SK-N-SH treated with all-trans-retinoic acid at 6 μM for 48 hours (cell line): Measurements from ENCODE around the gene AKAP13.

ENCODE experiments used
- ATAC-seq: fragments of 200-7000 bp; cut with Tn5 transposase; 3 replicates; pipeline ENCODE4 v1.9.1; 2020; ENCODE audit warnings: mild to moderate bottlenecking, moderate library complexity
- ARNTL ChIP-seq: fragments of 450-650 bp; formaldehyde crosslinking; IDR thresholded peaks from 2 replicates; pipeline ENCODE4 v1.5.0; 2020; ENCODE audit warnings: low read depth, mild to moderate bottlenecking, moderate library complexity, borderline replicate concordance
- BACH2 ChIP-seq: fragments of 250-450 bp; sonication (Bioruptor Pico); IDR thresholded peaks from 2 replicates; pipeline ENCODE4 v1.9.0; 2021; ENCODE audit warnings: mild to moderate bottlenecking, borderline replicate concordance
- CSDC2 ChIP-seq: fragments of 250-450 bp; sonication (Bioruptor Pico); IDR thresholded peaks from 2 replicates; pipeline ENCODE4 v1.5.0; 2020; ENCODE audit warnings: mild to moderate bottlenecking, moderate library complexity
- ESRRG ChIP-seq: fragments of 250-450 bp; sonication (Bioruptor Pico); IDR thresholded peaks from 2 replicates; pipeline ENCODE4 v1.6.1; 2021; ENCODE audit warnings: mild to moderate bottlenecking
- GLIS3 ChIP-seq: fragments of 250-450 bp; sonication (Bioruptor Pico); IDR thresholded peaks from 2 replicates; pipeline ENCODE4 v1.5.0; 2020; ENCODE audit warnings: mild to moderate bottlenecking, moderate library complexity
- ISL1 ChIP-seq: fragments of 250-450 bp; sonication (Bioruptor Pico); IDR thresholded peaks from 2 replicates; pipeline ENCODE4 v2.1.2; 2022; ENCODE audit warnings: mild to moderate bottlenecking, moderate library complexity
- OSR1 ChIP-seq: fragments of 250-450 bp; sonication (Bioruptor Pico); IDR thresholded peaks from 2 replicates; pipeline ENCODE4 v1.8.0; 2022; ENCODE audit warnings: moderate library complexity, mild to moderate bottlenecking, inconsistent platforms
- RARB ChIP-seq: fragments of 250-450 bp; sonication (Bioruptor Pico); IDR thresholded peaks from 2 replicates; pipeline ENCODE4 v1.8.0; 2021; ENCODE audit warnings: mild to moderate bottlenecking, moderate library complexity
- TCF4 ChIP-seq: fragments of 250-450 bp; sonication (Bioruptor Pico); IDR thresholded peaks from 2 replicates; pipeline ENCODE4 v1.8.0; 2021; ENCODE audit warnings: mild to moderate bottlenecking, moderate library complexity, borderline replicate concordance
- TOX ChIP-seq: fragments of 250-450 bp; sonication (Bioruptor Pico); IDR thresholded peaks from 2 replicates; pipeline ENCODE4 v1.8.0; 2021; ENCODE audit warnings: mild to moderate bottlenecking, moderate library complexity, borderline replicate concordance
- ZC3H10 ChIP-seq: fragments of 250-450 bp; sonication (Bioruptor Pico); IDR thresholded peaks from 2 replicates; pipeline ENCODE4 v1.5.1; 2021; ENCODE audit warnings: mild to moderate bottlenecking, moderate library complexity
- ZFP3 ChIP-seq: fragments of 250-450 bp; sonication (Bioruptor Pico); IDR thresholded peaks from 2 replicates; pipeline ENCODE4 v1.5.0; 2020; ENCODE audit warnings: mild to moderate bottlenecking, moderate library complexity
- ZFP30 ChIP-seq: fragments of 450-650 bp; formaldehyde crosslinking; IDR thresholded peaks from 2 replicates; pipeline ENCODE4 v1.5.0; 2022; ENCODE audit warnings: mild to moderate bottlenecking, moderate library complexity
- ZNF70 ChIP-seq: fragments of 450-650 bp; formaldehyde crosslinking; IDR thresholded peaks from 2 replicates; pipeline ENCODE4 v1.5.0; 2020; ENCODE audit warnings: mild to moderate bottlenecking, moderate library complexity
- ZNF8 ChIP-seq: fragments of 450-650 bp; formaldehyde crosslinking; IDR thresholded peaks from 2 replicates; pipeline ENCODE4 v1.5.0; 2020; ENCODE audit warnings: mild to moderate bottlenecking, moderate library complexity
- TF ChIP-seq, protein P1 (sequence below): fragments of 250-450 bp; sonication (Bioruptor Pico); IDR thresholded peaks from 2 replicates; pipeline ENCODE4 v1.5.1; 2020; ENCODE audit warnings: low read depth, mild to moderate bottlenecking, moderate library complexity
- TF ChIP-seq, protein P2 (sequence below): fragments of 250-450 bp; sonication (Bioruptor Pico); IDR thresholded peaks from 2 replicates; pipeline ENCODE4 v1.5.1; 2021; ENCODE audit warnings: mild to moderate bottlenecking, moderate library complexity
- TF ChIP-seq, protein P3 (sequence below): fragments of 250-450 bp; sonication (Bioruptor Pico); IDR thresholded peaks from 2 replicates; pipeline ENCODE4 v1.8.0; 2021; ENCODE audit warnings: low read depth, mild to moderate bottlenecking, moderate library complexity, borderline replicate concordance
- TF ChIP-seq, protein P4 (sequence below): fragments of 250-450 bp; sonication (Bioruptor Pico); IDR thresholded peaks from 2 replicates; pipeline ENCODE4 v1.5.0; 2020; ENCODE audit warnings: mild to moderate bottlenecking, moderate library complexity
- TF ChIP-seq, protein P5 (sequence below): fragments of 250-450 bp; sonication (Bioruptor Pico); IDR thresholded peaks from 2 replicates; pipeline ENCODE4 v1.8.0; 2020; ENCODE audit warnings: mild to moderate bottlenecking, moderate library complexity, borderline replicate concordance

AKAP13 gene

DNA sequence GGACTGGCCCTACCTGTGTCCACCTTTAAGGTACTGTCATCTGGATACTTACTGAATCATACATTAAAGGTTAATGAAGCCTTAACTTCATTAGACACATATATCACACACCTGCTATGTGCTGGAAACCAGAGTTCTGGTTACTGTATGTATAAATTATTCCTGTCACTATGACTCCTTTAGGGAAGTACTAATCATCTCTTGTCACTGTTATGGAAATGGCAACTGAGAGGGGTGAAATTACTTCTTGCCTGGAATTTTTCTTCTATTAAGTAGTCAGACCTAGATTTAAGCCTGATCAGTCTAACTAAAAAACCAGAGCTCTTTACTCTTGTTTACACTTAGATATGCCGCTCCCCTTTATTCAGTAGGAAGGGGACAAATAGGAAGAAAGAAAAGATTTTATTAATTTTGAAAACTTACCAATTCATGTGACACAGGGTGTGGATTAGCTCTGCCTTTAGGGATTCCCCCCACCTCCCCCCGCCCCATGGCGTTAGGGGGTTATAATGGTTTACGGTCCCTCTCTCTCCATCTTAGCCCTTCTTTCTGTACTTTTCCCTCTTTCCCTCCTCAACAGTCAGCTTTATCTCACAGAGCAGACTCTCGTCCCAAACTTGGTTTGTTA is 261.8 kb downstream of the AKAP13 start:
- TF ChIP-seq GLIS3 = no peak
- no peak for TF ChIP-seq OSR1 (CRISPR knock-in tag)
- no peak for TF ChIP-seq CSDC2 (CRISPR knock-in tag)
- TF ChIP-seq, protein P1, sequence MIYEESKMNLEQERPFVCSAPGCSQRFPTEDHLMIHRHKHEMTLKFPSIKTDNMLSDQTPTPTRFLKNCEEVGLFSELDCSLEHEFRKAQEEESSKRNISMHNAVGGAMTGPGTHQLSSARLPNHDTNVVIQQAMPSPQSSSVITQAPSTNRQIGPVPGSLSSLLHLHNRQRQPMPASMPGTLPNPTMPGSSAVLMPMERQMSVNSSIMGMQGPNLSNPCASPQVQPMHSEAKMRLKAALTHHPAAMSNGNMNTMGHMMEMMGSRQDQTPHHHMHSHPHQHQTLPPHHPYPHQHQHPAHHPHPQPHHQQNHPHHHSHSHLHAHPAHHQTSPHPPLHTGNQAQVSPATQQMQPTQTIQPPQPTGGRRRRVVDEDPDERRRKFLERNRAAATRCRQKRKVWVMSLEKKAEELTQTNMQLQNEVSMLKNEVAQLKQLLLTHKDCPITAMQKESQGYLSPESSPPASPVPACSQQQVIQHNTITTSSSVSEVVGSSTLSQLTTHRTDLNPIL (CRISPR knock-in tag) = no peak
- no peak for TF ChIP-seq ZNF8 (CRISPR knock-in tag)
- TF ChIP-seq TCF4 = no peak
- TF ChIP-seq ZFP3 (CRISPR knock-in tag) = no peak
- TF ChIP-seq ZC3H10 (CRISPR knock-in tag) = no peak
- TF ChIP-seq ARNTL (CRISPR knock-in tag) = no peak
- no peak for TF ChIP-seq ESRRG (CRISPR knock-in tag)
- TF ChIP-seq, protein P2, sequence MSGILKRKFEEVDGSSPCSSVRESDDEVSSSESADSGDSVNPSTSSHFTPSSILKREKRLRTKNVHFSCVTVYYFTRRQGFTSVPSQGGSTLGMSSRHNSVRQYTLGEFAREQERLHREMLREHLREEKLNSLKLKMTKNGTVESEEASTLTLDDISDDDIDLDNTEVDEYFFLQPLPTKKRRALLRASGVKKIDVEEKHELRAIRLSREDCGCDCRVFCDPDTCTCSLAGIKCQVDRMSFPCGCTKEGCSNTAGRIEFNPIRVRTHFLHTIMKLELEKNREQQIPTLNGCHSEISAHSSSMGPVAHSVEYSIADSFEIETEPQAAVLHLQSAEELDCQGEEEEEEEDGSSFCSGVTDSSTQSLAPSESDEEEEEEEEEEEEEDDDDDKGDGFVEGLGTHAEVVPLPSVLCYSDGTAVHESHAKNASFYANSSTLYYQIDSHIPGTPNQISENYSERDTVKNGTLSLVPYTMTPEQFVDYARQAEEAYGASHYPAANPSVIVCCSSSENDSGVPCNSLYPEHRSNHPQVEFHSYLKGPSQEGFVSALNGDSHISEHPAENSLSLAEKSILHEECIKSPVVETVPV (CRISPR knock-in tag) = no peak
- no peak for TF ChIP-seq ZFP30 (CRISPR knock-in tag)
- no peak for TF ChIP-seq ISL1 (CRISPR knock-in tag)
- no peak for TF ChIP-seq ZNF70 (CRISPR knock-in tag)
- TF ChIP-seq, protein P3, sequence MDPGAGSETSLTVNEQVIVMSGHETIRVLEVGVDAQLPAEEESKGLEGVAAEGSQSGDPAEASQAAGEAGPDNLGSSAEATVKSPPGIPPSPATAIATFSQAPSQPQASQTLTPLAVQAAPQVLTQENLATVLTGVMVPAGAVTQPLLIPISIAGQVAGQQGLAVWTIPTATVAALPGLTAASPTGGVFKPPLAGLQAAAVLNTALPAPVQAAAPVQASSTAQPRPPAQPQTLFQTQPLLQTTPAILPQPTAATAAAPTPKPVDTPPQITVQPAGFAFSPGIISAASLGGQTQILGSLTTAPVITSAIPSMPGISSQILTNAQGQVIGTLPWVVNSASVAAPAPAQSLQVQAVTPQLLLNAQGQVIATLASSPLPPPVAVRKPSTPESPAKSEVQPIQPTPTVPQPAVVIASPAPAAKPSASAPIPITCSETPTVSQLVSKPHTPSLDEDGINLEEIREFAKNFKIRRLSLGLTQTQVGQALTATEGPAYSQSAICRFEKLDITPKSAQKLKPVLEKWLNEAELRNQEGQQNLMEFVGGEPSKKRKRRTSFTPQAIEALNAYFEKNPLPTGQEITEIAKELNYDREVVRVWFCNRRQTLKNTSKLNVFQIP (CRISPR knock-in tag) = no peak
- TF ChIP-seq, protein P4, sequence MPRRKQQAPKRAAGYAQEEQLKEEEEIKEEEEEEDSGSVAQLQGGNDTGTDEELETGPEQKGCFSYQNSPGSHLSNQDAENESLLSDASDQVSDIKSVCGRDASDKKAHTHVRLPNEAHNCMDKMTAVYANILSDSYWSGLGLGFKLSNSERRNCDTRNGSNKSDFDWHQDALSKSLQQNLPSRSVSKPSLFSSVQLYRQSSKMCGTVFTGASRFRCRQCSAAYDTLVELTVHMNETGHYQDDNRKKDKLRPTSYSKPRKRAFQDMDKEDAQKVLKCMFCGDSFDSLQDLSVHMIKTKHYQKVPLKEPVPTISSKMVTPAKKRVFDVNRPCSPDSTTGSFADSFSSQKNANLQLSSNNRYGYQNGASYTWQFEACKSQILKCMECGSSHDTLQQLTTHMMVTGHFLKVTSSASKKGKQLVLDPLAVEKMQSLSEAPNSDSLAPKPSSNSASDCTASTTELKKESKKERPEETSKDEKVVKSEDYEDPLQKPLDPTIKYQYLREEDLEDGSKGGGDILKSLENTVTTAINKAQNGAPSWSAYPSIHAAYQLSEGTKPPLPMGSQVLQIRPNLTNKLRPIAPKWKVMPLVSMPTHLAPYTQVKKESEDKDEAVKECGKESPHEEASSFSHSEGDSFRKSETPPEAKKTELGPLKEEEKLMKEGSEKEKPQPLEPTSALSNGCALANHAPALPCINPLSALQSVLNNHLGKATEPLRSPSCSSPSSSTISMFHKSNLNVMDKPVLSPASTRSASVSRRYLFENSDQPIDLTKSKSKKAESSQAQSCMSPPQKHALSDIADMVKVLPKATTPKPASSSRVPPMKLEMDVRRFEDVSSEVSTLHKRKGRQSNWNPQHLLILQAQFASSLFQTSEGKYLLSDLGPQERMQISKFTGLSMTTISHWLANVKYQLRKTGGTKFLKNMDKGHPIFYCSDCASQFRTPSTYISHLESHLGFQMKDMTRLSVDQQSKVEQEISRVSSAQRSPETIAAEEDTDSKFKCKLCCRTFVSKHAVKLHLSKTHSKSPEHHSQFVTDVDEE = no peak
- no peak for TF ChIP-seq BACH2 (CRISPR knock-in tag)
- no peak for ATAC-seq

DNA sequence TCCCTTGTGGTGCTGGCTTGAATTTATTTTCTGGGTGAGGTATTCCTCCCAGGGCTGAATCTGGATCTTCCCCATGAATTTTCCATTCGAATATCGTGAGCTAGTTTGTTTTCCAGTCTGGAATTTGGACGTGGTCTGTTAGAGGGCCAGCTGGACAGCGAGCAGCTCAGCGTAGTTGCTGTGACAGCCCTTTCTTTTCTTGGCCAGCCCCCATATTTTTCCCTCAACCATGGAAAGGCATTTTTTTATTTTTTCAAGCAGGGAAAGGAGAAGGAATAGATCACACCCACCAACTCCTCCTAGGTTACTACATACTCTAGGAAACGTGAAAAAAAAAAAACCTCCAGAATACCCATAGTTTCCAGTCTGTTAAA is 262.3 kb downstream of the AKAP13 start:
- TF ChIP-seq ZNF8 (CRISPR knock-in tag) (no peak), OSR1 (CRISPR knock-in tag) (no peak), ZC3H10 (CRISPR knock-in tag) (no peak), RARB (no peak), CSDC2 (CRISPR knock-in tag) (no peak), TOX (CRISPR knock-in tag) (no peak)
- TF ChIP-seq, protein P3 (CRISPR knock-in tag) = no peak
- TF ChIP-seq, protein P5, sequence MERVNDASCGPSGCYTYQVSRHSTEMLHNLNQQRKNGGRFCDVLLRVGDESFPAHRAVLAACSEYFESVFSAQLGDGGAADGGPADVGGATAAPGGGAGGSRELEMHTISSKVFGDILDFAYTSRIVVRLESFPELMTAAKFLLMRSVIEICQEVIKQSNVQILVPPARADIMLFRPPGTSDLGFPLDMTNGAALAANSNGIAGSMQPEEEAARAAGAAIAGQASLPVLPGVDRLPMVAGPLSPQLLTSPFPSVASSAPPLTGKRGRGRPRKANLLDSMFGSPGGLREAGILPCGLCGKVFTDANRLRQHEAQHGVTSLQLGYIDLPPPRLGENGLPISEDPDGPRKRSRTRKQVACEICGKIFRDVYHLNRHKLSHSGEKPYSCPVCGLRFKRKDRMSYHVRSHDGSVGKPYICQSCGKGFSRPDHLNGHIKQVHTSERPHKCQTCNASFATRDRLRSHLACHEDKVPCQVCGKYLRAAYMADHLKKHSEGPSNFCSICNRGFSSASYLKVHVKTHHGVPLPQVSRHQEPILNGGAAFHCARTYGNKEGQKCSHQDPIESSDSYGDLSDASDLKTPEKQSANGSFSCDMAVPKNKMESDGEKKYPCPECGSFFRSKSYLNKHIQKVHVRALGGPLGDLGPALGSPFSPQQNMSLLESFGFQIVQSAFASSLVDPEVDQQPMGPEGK (CRISPR knock-in tag) = no peak
- no peak for ATAC-seq
